GM19438 (cell line): ENCODE measurements around the gene PDZD7.

Experiments
- ATAC-seq: cut with Tn5 transposase; IDR thresholded peaks from one replicate; pipeline ENCODE4 v1.9.1; 2021; ENCODE audit warnings: low read depth; ENCODE audit not compliant: unreplicated experiment

Gene PDZD7

DNA sequence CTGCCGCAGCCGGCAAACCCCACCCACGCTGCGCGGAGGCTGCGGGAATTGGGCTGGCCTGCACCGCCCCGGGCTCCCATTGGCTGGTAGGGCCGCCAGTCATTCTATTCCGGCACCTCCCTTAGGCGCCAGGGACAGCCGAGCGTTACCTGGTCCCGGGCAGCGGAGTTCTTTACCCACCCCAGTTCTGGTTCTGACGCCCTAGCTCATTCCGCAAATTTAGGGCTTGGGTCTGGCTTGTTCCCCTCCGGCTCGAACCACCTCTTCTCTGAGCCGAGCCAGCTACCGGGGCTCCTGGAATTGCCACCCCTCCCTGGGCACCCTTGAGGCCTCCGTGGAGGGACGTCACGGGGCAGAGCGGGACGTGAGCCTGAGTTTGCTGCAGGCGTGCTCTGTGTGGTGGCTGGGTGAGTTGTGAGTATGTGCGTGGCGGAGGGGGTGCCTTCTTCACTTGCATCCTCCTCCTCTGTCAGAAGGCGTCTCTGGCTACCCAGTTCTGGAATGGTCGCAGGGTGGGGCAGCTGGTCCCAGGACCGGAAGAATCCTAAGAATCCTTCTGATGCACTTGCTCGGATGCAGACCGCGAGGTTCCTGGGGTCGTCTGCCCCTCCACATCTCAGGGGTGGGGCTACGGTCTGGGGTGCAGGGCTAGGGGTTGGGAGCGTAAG lies at the start of gene PDZD7, which contains the start of gene SFXN3:
TSS of gene PDZD7 (minus strand) at position 2 of the 668 bp plus-strand sequence. CDS start 910 bp downstream, outside the sequence.
TSS of gene SFXN3 (plus strand) at position 107 of the 668 bp plus-strand sequence. CDS start 3,461 bp downstream, outside the sequence.
- ATAC-seq: peak; percentile 89

DNA sequence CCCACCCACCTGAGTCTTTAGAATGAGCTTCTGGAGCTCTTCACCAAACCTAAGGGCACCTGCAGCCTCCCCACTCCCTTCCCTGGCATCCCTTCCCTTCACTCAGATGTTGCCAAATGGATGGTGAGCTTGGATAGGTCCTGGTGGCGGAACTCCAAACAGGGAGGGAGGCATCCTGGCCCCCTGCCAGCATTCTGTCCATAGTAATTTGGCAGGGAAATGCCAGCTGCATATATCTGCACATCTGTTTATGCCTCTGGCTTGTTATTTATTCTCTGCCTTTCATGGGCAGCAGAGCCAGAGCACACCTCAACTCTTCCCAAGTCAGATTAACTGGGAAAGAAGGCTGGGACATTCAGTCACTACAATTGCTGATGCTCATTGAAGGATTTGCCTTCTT lies 48.9 kb upstream of the PDZD7 start:
- ATAC-seq: no peak

DNA sequence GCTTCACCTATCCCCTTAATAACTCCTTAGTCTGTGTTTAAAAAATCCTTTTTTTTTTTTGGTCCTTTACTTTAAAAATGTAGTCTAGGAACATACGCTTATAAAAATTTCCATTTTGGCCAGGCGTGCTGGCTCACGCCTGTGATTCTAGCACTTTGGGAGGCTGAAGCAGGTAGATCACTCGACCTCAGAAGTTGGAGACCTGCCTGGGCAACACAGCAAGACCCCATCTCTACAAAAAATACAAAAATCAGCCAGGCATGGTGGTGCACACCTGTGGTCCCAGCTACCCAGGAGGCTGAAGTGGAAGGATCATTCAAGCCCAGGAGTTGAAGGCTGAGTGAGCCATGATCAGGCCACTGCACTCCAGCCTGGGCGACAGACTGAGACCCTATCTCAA lies 45.7 kb upstream of the PDZD7 start:
- no peak for ATAC-seq

DNA sequence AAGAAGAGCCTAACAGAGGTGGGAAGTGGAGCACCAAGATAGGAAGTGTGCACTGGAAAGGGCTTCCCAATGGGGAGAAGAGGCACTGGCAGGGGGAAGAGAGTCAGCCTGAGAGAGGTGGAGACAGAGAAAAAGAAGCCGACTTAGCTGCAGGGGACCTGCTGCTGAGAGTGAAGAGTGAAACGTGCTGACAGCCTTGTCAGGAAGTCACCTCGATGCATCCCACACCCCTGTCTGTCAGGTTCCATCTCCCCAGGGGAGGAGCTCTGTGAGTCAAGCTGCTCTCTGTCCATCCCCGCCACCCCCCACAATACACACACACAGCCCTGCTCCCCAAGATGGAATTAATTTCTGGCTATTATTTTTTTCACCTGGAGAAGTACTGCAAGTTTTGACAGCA lies 44.8 kb upstream of the PDZD7 start:
- ATAC-seq: no peak

DNA sequence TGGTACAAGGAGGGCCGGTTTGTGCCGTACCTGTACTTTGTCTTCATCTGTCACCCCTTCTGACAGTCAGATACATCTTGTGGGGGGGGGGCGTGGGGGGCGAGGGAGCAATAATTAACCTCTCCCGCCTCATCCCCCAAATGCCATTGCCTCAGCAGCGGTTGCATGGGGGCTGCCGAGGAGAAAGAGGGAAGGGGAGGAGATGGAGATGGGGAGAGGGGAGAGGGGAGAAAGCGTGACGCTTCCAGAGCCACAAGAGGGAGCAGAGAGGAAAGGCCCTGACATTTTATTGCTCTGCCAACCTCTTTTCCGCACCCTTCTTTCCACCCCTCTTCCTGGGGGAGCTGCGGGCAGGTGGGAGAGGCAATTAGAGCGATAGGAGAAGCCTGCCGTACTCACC lies 42.7 kb upstream of the PDZD7 start:
- no peak for ATAC-seq

DNA sequence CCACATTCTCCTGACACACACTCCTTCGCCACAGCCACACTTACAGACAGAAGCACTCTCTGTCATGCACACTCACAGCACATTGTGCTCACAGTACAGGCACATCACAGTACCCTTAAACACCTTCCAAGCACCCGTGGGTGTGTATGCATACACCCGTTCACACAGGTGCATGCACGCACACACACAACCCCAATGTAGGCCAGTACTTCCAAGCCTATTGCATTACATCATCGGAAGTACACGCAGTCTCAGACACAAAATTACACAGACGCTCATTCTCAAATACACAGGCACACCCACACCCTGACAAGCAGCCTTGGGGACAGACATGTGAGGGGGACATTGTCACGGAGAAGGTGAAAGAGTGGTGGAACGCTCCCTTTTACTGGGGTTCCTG lies 42.0 kb upstream of the PDZD7 start:
- no peak for ATAC-seq

DNA sequence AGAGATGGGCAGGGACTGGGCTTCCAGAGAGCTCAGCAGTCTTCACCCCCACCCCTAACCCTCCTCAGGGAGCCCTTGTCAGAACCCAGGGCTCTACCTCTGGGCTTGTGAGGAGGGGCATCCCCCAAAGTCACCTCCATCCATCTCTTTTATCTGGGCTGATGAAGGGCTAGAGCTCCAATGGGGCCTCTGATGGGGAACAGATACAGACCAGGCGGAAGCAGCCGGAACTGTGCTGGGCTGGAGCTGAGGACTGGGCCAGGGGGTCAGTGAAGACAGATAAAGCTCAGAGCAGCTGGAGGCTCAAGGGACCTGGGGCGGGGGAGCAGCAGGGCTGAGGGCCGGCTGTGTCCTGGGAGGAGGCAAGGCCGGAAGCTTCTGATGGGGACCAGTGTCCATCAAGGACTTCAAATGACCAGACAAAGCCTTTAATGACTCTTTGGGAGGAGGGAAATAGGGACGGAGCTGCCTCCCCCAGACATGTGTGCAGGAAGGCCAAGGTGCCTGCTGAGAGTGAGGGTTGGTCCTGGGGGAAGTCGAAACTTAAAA lies 41.0 kb upstream of the PDZD7 start:
- no peak for ATAC-seq

DNA sequence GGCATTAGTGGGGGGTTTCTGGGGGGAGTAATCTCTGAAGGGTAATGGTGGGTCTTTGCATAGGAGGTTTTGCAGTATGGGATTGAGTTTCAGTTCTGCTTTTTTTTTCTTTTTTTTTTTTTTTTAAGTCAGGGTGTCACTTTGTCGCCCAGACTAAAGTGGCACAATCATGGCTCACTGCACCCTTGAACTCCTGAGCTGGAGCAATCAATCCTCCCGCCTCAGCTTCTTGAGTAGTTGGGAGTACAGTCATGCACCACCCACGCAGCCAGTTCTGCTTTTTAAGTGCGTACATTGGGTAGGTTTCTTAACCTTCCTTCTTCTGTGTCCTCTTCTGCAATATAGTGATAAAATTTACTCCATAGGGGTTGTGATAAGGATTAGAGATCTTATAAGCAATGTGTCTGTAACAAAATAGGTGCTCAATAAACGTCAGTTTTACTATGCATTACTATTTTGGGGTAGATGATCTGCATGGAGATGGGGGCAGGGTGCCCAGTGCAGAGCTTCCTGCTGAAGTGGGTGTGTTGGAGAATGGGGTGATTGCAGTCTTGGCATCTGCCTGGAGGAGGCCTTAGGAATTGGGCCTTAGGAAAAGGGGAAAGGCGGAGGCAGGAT lies 40.4 kb upstream of the PDZD7 start:
- ATAC-seq: no peak

DNA sequence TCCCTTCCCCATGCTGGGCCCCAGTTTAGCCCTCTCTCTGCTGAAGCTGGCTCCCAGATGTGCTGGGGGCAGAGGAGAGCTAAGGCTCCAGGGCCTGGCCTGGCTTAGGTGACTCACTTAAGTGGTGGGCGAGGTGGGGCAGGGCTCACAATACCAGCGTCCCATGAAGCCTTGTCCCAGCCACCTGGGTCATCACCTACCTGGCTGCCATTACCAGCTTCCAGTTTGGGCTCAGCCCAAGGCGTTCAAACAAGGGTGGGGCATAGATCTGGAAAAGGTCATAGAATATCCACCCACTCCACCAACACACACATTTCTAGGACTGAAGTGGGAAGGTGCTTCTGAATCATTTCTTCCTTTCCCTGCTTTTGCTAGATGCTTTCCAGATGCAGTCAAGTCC lies 39.2 kb upstream of the PDZD7 start:
- no peak for ATAC-seq

DNA sequence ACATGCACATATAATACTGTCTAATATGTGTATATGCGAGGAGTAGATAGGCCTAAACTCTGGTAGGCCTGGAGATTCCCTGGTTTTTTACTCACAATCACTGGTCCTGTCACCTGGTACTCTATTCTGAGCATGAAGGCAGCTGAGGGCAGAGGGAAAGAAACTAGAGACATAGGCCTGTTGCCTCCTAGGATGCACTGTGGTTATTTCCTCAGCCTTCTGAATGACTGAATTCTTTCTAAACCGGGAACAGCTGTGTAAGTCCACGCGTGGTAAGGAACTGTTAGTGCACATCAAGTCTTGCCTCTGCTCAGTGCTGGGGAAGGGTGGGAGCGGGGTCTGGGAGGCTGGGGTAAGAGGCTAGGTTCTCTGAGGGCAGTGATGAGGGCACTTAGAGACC lies 38.5 kb upstream of the PDZD7 start:
- ATAC-seq: no peak

DNA sequence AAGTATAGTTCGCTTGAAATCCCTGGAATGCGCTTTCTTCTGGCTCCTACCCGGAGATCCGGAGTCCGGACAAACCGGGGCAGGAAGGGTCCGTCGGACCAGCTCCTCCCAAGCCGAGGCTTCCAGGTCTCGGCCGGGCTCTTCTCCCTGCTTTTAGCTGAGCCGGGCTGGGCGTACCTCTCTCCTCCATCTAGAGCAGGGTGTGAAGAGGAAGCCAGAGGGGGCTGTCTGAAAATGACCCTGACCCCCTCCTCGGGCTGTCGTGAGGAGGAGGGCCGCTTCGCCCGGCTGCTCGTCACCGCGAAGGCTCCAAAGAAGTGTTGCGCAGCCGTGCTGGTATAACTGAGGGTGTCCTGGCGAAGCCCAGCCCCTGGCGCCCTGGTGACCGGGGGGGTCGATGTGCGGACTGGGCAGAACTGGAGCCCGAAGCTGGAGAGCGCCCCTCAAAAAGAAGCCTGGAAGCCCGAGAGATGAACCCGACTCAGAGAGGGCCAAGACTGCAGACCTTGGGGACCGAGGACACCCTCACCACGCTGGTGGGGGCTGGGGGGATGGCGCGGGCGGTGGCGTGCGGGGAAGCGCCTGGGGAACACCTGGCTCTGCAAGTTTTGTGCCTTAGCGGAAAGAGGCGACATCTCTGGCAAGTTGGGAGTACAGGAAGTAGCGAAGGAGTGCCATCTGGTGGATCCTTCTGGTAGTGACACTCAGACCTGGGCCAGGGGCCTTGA lies 36.6 kb upstream of the PDZD7 start:
- ATAC-seq: peak; percentile 54

DNA sequence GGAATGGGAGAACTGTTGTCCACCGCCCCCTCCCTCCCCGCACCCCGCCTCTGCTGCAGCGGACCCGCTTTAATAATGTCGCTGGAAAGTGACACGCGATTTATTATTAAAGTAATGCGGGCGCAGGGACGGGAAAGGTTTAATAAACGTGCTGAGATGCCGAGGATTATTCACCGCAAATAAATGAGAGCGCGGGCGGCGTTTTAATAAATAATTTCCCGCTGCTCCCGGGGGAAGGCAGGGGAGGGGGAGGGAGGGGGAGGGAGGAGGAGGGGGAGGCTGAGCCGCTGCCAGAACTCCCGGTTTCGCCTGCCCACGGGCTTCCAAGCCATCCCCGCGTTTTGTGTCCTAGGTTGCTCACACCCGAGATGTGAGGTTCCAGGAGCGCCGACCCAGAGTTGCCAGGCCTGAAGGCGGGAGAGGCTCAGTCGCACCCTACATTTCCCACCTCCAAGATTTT lies 36.0 kb upstream of the PDZD7 start:
- ATAC-seq: no peak

DNA sequence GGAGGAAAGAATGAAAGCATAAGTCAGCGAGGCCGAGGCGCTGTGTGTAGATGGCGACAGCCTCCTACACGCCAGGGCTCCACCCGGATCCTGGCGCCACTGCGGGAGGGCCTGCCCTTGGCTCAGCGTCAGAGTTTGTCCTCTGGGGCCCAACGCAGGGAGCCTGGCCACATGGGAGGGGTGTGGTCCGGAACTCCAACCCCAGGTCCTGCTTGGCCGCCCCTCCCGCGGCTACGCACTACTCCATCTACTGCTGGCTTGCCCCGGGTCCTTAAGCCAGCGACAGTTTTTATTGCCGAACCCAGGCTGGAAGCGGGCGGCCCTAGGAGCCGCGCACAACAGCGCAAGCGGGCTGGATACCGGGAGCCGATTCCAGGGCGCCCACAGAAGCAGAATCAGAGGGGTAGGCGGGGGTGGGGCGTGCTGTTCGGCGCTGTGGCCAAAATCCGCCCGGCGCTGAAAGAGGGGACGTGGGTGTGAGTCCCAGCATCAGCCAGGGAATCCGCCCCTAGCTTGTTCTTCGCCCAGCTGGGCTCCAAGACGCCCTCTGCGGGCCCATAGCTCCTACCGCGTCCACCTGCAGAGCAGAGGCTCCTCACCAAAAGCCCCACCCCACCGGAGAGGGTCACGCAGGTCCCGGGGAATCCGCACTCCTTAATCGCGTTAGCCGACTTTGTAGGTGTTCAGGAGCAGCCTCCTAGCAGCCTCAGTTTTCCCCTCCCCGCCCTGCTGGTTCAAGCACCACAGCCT lies 35.4 kb upstream of the PDZD7 start:
- peak; percentile 41 for ATAC-seq

DNA sequence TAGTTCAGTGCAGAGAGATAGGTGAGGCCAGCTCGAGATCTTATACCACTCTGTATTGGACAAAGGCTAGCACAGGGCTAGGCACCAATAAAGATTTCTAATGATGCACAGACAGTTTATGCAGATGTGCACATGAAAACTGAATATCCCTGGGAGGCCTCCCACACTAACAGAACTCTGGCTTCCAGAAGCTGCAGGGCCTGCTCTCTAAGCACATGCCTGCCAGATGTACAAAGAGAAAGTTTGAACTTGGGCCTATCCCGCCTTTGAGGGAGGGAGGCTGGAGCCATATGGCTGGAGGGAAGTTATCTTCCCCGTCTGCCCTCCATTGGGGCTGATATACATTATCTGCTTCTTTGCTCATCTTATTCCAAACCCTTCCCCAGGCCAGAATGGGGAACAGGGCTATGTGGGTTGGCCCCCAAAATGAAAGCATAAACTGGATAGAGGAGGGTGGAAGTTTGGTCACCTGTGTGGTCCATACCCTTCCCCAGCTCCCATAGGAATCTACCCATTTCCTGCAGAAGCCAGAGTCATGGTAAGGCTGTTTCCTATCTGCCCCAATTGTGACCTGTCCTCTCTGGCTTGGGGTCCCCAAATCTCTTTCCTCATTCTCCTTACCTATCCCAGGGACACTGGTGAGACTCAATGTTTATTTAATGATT lies 34.7 kb upstream of the PDZD7 start:
- ATAC-seq: no peak

DNA sequence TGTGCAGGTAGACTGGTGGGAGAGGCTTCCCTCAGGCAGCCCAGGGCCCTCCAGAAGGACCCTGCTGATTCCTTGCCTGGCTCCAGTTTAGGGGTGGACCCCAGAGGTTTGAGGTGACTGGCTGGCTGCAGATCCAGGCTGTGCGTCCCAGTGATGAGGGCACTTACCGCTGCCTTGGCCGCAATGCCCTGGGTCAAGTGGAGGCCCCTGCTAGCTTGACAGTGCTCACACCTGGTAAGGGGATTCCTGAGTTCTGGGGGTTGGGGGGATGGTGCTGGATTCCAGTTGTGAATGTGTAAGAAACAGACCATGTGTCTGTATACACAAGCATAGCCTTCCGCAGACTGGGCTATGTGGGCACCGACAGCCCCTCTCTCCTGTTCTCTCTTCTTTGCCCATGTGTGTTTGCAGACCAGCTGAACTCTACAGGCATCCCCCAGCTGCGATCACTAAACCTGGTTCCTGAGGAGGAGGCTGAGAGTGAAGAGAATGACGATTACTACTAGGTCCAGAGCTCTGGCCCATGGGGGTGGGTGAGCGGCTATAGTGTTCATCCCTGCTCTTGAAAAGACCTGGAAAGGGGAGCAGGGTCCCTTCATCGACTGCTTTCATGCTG lies 33.6 kb upstream of the PDZD7 start:
- ATAC-seq: no peak

DNA sequence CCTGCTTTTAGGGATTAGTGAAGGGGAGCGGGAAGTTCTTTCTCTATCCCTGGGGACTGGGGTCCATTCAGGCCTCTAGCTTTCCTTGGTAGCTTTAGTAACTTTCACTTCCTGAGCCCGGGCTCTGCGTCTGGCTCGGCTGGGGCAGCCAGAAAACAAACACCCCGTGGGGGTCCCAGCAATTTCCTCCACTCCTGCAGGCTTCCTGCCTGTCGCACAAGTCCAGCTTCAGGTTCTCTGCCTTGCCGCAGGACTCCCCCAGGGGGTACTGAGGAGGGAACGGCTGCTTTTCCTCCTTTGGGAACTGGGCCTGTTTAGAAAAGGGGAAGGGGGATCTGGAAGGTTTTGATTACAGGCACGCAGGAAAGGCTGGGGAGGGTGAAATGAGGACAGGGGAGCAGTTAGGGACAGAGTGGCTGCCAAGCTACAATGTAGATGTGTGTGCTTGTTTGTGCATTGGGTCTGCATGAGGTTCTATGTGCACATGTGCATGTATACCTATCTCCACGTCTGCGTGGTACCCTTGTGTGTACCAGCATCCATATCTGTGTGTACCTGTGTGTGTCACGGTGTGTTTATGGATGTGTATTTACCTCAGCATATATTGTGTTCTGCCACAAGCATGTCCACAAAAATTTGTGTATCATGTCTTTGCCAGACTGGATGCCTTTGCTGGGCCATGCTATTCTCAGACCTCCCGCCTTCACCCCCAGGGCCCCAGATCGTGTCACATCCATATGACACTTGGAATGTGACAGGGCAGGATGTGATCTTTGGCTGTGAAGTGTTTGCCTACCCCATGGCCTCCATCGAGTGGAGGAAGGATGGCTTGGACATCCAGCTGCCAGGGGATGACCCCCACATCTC lies 32.9 kb upstream of the PDZD7 start:
- no peak for ATAC-seq

DNA sequence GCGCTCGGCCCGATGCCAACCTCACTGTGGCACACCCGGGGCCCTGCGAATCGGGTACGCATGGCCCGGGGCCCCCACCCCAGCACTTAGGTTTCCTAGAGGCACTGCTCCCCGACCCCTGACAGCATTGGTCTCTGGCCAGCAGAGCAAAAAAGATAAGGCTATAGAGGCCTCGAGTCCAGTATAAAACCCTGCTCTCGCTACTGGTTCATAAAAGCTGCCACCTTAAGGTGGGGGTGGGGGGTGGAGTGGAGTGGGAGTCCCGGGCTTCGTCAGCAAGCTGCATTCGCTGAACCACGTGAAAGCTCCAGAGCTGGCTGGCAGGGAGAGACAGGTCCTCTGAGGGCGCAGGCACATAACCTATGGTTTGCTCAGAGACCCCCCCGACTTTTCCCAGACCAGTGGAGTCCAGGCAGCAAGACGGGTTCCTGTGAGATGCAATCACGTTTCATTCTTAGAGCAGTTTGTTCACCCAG lies 32.2 kb upstream of the PDZD7 start:
- no peak for ATAC-seq

DNA sequence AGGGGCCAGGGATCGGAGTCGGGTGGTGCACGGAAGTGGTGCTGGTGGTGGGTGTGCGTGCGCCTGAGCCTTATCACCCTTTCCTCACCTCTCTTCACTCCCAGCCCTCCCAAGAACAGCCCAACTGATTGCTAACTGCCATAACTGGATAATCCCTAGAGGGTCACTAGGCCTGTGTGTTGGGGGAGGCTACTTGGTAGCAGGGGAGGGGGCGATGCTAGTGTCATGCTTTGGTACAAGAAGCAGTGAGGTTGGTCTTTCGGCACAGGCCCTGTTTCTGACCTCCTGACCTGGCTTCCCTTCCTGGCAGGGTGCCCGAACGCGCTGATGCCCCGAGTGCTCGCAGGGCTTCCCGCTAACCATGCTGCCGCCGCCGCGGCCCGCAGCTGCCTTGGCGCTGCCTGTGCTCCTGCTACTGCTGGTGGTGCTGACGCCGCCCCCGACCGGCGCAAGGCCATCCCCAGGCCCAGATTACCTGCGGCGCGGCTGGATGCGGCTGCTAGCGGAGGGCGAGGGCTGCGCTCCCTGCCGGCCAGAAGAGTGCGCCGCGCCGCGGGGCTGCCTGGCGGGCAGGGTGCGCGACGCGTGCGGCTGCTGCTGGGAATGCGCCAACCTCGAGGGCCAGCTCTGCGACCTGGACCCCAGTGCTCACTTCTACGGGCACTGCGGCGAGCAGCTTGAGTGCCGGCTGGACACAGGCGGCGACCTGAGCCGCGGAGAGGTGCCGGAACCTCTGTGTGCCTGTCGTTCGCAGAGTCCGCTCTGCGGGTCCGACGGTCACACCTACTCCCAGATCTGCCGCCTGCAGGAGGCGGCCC lies 31.5 kb upstream of the PDZD7 start:
- no peak for ATAC-seq
